ENCODE data around the gene KCNRG. TPM values are rescaled to one million over a fixed set of nuclear protein-coding genes. Genes with fewer than 3 reads are reported as not detected.

KCNRG gene
- total and polyA plus RNA-seq, 9 of the 15 experiments (the other 6 are each of a cell fraction or from before 2014, with no cell fraction given), result 0.36 to 1.1 (median 0.53) TPM

- TF ChIP-seq TCF3 (CRISPR knock-in tag; IDR thresholded peaks at IDR 0.05) (peak; percentile 51; the same call in 1 of the 2 replicates), RCOR1 (IDR thresholded peaks at IDR 0.05; ENCODE audit: borderline replicate concordance in 1 of 2, low read depth in 2 of 2, low read length in 2 of 2) (peak in 1 of 2 experiments; percentile 65; a peak in 1 of 4 replicates)
These were observed at the start of gene KCNRG (continued) for GRCh38 chr13:50015258-50015657.

GRCh38 chr13:49967456-49967855 is 47.8 kb upstream of the KCNRG start:
- DNase-seq (ENCODE audit: extremely low read depth in 1 of 4, low spot score in 3 of 4) (no peak), FAIRE-seq (no peak), ATAC-seq (no peak)
- Histone ChIP-seq H3K36me3 (ENCODE audit: control insufficient read depth, insufficient read depth, low read length) (no peaks in the 10 kb centered on the region), H3K4me1 (replicated peaks in 1 of 2; ENCODE audit: control insufficient read depth in 2 of 2, insufficient read depth in 2 of 2, low read length in 2 of 2) (no peaks in the 10 kb centered on the region; a peak in 1 of 5 replicates), H3K4me2 (ENCODE audit: insufficient read depth, low read length) (no peak overlapping the region), H3K9me1 (ENCODE audit: control insufficient read depth, insufficient read depth, low read length) (no peaks in the 10 kb centered on the region), H3K4me3 (no peak overlapping the region), H3K9ac (ENCODE audit: insufficient read depth in 1 of 2, low read depth in 2 of 2, low read length in 2 of 2) (no peak overlapping the region), H4K20me1 (replicated peaks; ENCODE audit: control insufficient read depth, insufficient read depth, low read length) (no peaks in the 10 kb centered on the region), H3K79me2 (ENCODE audit: control insufficient read depth, insufficient read depth, low read length) (no peaks in the 10 kb centered on the region), H3K9me3 (replicated peaks; ENCODE audit: control insufficient read depth, insufficient read depth, low read depth, low read length) (no peaks in the 10 kb centered on the region), H2AFZ (ENCODE audit: low read depth, low read length) (no peak overlapping the region), H3K27me3 (ENCODE audit: control insufficient read depth in 2 of 2, insufficient read depth in 2 of 2, low read length in 2 of 2) (no peaks in the 10 kb centered on the region), H3K27ac (ENCODE audit: extremely low read depth, low read depth, low read length) (no peak overlapping the region)
- CTCF ChIA-PET (ENCODE audit: low intra/inter-chr PET ratio), result interaction anchor here (0.6 kb wide), 1 partner anchor 813 kb away, joined by 3 read pairs; no protein-coding TSS in a partner anchor
- in situ Hi-C loops (cut with MboI), result no loop called here
- WGBS (ENCODE audit: insufficient coverage, low coverage, missing lambda C conversion rate), result 82% methylated on average over 2 of the region's 4 CpGs
- intact Hi-C loops (cut with micrococcal nuclease), result no loop called here
- BruUV-seq (replicated peaks), result no TSS peak
- POLR2A ChIA-PET, result no interaction called here
- TF ChIP-seq SLC30A9 (CRISPR knock-in tag; IDR thresholded peaks at IDR 0.05) (no peak), ZNF184 (CRISPR knock-in tag; IDR thresholded peaks at IDR 0.05) (no peak), RAD51 (IDR thresholded peaks at IDR 0.05; ENCODE audit: borderline replicate concordance, low read depth) (no peak), ZNF384 (IDR thresholded peaks at IDR 0.05; ENCODE audit: low read depth, low read length) (no peak), MIER1 (IDR thresholded peaks at IDR 0.05; ENCODE audit: low read depth) (no peak), NRF1 (conservative IDR thresholded peaks at IDR 0.05 in 1 of 2, IDR thresholded peaks at IDR 0.05 in 1 of 2) (no peak), LARP7 (IDR thresholded peaks at IDR 0.05) (no peak), HSF4 (CRISPR knock-in tag; IDR thresholded peaks at IDR 0.05; ENCODE audit: borderline replicate concordance) (no peak), SOX6 (IDR thresholded peaks at IDR 0.05) (no peak)
- TF ChIP-seq, protein P1, sequence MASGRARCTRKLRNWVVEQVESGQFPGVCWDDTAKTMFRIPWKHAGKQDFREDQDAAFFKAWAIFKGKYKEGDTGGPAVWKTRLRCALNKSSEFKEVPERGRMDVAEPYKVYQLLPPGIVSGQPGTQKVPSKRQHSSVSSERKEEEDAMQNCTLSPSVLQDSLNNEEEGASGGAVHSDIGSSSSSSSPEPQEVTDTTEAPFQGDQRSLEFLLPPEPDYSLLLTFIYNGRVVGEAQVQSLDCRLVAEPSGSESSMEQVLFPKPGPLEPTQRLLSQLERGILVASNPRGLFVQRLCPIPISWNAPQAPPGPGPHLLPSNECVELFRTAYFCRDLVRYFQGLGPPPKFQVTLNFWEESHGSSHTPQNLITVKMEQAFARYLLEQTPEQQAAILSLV (tag; IDR thresholded peaks at IDR 0.05), result no peak
- TF ChIP-seq, protein P2, sequence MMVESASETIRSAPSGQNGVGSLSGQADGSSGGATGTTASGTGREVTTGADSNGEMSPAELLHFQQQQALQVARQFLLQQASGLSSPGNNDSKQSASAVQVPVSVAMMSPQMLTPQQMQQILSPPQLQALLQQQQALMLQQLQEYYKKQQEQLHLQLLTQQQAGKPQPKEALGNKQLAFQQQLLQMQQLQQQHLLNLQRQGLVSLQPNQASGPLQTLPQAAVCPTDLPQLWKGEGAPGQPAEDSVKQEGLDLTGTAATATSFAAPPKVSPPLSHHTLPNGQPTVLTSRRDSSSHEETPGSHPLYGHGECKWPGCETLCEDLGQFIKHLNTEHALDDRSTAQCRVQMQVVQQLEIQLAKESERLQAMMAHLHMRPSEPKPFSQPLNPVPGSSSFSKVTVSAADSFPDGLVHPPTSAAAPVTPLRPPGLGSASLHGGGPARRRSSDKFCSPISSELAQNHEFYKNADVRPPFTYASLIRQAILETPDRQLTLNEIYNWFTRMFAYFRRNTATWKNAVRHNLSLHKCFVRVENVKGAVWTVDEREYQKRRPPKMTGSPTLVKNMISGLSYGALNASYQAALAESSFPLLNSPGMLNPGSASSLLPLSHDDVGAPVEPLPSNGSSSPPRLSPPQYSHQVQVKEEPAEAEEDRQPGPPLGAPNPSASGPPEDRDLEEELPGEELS (CRISPR knock-in tag; IDR thresholded peaks at IDR 0.05; ENCODE audit: borderline replicate concordance), result no peak
- TF ChIP-seq, protein P3, sequence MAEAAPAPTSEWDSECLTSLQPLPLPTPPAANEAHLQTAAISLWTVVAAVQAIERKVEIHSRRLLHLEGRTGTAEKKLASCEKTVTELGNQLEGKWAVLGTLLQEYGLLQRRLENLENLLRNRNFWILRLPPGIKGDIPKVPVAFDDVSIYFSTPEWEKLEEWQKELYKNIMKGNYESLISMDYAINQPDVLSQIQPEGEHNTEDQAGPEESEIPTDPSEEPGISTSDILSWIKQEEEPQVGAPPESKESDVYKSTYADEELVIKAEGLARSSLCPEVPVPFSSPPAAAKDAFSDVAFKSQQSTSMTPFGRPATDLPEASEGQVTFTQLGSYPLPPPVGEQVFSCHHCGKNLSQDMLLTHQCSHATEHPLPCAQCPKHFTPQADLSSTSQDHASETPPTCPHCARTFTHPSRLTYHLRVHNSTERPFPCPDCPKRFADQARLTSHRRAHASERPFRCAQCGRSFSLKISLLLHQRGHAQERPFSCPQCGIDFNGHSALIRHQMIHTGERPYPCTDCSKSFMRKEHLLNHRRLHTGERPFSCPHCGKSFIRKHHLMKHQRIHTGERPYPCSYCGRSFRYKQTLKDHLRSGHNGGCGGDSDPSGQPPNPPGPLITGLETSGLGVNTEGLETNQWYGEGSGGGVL (CRISPR knock-in tag; IDR thresholded peaks at IDR 0.05), result no peak
- TF ChIP-seq, protein P4, sequence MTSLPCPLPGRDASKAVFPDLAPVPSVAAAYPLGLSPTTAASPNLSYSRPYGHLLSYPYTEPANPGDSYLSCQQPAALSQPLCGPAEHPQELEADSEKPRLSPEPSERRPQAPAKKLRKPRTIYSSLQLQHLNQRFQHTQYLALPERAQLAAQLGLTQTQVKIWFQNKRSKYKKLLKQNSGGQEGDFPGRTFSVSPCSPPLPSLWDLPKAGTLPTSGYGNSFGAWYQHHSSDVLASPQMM (CRISPR knock-in tag; IDR thresholded peaks at IDR 0.05), result no peak
